Loucy (cell line): Measurements from ENCODE around the gene ECEL1.

Experiments used
- CTCF ChIP-seq: fragments of 200-600 bp; sonication (generic); conservative IDR thresholded peaks from 2 replicates; pipeline ENCODE4 v1.5.1; 2014; ENCODE audit warnings: mild to moderate bottlenecking, antibody characterized with exemption, low read length
- EZH2phosphoT487 ChIP-seq: fragments of 200-600 bp; IDR thresholded peaks from 2 replicates; pipeline ENCODE4 v1.6.1; 2018; ENCODE audit warnings: antibody characterized with exemption, mild to moderate bottlenecking, moderate library complexity, borderline replicate concordance

GRCh38 chr2:232479341-232480200, 8.1 kb downstream of the ECEL1 start:
- TF ChIP-seq CTCF (no peak), EZH2phosphoT487 (no peak)
